DND-41 (cell line): ENCODE results near the gene CHST10.

ENCODE experiments used
- ATAC-seq: fragments of 200-7000 bp; cut with Tn5 transposase; 3 replicates; pipeline ENCODE4 v1.9.1; 2021; ENCODE audit warnings: low read depth; ENCODE audit not compliant: insufficient read depth
- DNase-seq: peaks from one replicate; pipeline ENCODE4 v3.0.0-alpha.2; 2020
- H2AFZ ChIP-seq: 2 replicates; pipeline ENCODE4 v1.6.0; 2012; ENCODE audit warnings: low read depth, low read length
- H3K27ac ChIP-seq: 2 replicates; pipeline ENCODE4 v1.5.1; 2012; ENCODE audit warnings: low read length, inconsistent platforms
- H3K27me3 ChIP-seq: fragments of 200-600 bp; sonication (generic); 2 replicates; pipeline ENCODE4 v1.6.0; 2012; ENCODE audit warnings: low read length, mild to moderate bottlenecking, inconsistent platforms; ENCODE audit not compliant: insufficient read depth, poor library complexity
- H3K36me3 ChIP-seq: 2 replicates; pipeline ENCODE4 v1.5.1; 2012; ENCODE audit warnings: low read length, inconsistent platforms; ENCODE audit not compliant: insufficient read depth
- H3K4me1 ChIP-seq: 2 replicates; pipeline ENCODE4 v1.5.1; 2012; ENCODE audit warnings: mild to moderate bottlenecking, low read length; ENCODE audit not compliant: insufficient read depth
- H3K4me2 ChIP-seq: 2 replicates; pipeline ENCODE4 v1.6.0; 2012; ENCODE audit warnings: mild to moderate bottlenecking, moderate library complexity, low read length, inconsistent platforms; ENCODE audit not compliant: insufficient read depth
- H3K4me3 ChIP-seq, 2 experiments: fragments of 200-600 bp in 1 of 2; shearing (Covaris generic) in 1 of 2; 2 replicates each; pipeline ENCODE4 v1.5.1; 2012 to 2016; ENCODE audit warnings: inconsistent platforms in 2 of 2, low read length in 2 of 2, mild to moderate bottlenecking in 2 of 2, low read depth in 1 of 2, moderate library complexity in 1 of 2
- H3K79me2 ChIP-seq: 2 replicates; pipeline ENCODE4 v1.6.0; 2012; ENCODE audit warnings: low read length, inconsistent platforms; ENCODE audit not compliant: insufficient read depth
- H3K9ac ChIP-seq: 2 replicates; pipeline ENCODE4 v1.6.0; 2012; ENCODE audit warnings: low read depth, mild to moderate bottlenecking, inconsistent platforms, low read length, moderate library complexity
- H3K9me3 ChIP-seq: 2 replicates; pipeline ENCODE4 v1.5.1; 2012; ENCODE audit warnings: low read length, moderate library complexity, mild to moderate bottlenecking, inconsistent platforms; ENCODE audit not compliant: insufficient read depth, severe bottlenecking
- H4K20me1 ChIP-seq: 2 replicates; pipeline ENCODE4 v1.6.0; 2012; ENCODE audit warnings: low read length; ENCODE audit not compliant: insufficient read depth
- EZH2 ChIP-seq: IDR thresholded peaks from 3 replicates; pipeline ENCODE4 v1.6.1; 2012; ENCODE audit warnings: borderline replicate concordance, low read depth, mild to moderate bottlenecking, moderate library complexity, low read length, inconsistent platforms; ENCODE audit not compliant: severe bottlenecking
- TF ChIP-seq, protein P1 (sequence below): IDR thresholded peaks from 2 replicates; pipeline ENCODE4 v1.5.1; 2012; ENCODE audit warnings: borderline replicate concordance, low read length, moderate library complexity, mild to moderate bottlenecking; ENCODE audit not compliant: poor library complexity, severe bottlenecking; ENCODE audit errors: extremely low read depth

CHST10 gene

DNA sequence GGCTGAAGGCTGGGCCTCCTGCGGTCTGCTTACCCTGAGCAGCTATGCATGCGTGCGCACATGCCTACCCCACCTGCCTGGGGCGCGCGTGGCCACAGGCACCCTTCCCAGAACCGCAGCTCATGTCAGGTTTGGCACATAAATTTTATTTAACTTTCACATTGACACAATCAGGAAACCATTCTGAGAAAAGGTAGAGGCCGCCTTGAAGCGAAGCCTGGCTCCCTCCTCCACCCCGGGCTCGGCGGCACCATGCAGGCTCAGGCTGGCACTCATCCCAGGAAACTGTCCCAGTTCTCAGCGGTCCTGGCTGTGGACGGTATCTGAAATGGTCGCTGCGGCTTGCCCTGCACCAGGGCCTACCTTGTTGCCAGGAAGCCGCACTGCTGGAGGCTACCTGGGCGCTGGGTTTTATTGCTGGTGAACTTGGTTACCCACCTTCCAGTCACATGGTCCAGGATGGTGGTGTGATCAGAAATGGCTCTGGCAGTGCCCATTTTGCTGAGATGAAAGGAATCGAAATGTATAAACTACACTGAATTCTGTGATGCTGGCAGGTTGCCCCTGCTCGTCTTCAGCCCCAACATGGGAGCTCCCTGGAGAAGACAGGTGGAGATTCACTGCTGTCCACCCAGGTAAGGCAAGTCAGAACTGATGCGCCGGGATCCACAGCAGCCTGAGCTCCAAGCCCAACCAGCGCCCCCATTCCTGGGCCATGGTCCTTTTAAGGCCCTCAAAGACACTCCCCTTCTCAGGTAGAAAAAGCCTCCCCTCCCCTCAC is 25.5 kb downstream of the CHST10 start:
- Histone ChIP-seq H2AFZ (no peak overlapping the region), H3K9me3 (no peaks in the 10 kb centered on the region), H3K4me2 (no peak overlapping the region), H3K27me3 (no peaks in the 10 kb centered on the region), H3K9ac (no peak overlapping the region), H3K4me3 (no peak overlapping the region), H3K4me1 (no peaks in the 10 kb centered on the region), H3K27ac (no peak overlapping the region), H3K36me3 (peaks cover 46% of the 10 kb centered on the region), H4K20me1 (no peaks in the 10 kb centered on the region), H3K79me2 (no peaks in the 10 kb centered on the region)
- ATAC-seq (no peak), DNase-seq (no peak)
- TF ChIP-seq, protein P1, sequence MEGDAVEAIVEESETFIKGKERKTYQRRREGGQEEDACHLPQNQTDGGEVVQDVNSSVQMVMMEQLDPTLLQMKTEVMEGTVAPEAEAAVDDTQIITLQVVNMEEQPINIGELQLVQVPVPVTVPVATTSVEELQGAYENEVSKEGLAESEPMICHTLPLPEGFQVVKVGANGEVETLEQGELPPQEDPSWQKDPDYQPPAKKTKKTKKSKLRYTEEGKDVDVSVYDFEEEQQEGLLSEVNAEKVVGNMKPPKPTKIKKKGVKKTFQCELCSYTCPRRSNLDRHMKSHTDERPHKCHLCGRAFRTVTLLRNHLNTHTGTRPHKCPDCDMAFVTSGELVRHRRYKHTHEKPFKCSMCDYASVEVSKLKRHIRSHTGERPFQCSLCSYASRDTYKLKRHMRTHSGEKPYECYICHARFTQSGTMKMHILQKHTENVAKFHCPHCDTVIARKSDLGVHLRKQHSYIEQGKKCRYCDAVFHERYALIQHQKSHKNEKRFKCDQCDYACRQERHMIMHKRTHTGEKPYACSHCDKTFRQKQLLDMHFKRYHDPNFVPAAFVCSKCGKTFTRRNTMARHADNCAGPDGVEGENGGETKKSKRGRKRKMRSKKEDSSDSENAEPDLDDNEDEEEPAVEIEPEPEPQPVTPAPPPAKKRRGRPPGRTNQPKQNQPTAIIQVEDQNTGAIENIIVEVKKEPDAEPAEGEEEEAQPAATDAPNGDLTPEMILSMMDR = no peak
- no peak for TF ChIP-seq EZH2

DNA sequence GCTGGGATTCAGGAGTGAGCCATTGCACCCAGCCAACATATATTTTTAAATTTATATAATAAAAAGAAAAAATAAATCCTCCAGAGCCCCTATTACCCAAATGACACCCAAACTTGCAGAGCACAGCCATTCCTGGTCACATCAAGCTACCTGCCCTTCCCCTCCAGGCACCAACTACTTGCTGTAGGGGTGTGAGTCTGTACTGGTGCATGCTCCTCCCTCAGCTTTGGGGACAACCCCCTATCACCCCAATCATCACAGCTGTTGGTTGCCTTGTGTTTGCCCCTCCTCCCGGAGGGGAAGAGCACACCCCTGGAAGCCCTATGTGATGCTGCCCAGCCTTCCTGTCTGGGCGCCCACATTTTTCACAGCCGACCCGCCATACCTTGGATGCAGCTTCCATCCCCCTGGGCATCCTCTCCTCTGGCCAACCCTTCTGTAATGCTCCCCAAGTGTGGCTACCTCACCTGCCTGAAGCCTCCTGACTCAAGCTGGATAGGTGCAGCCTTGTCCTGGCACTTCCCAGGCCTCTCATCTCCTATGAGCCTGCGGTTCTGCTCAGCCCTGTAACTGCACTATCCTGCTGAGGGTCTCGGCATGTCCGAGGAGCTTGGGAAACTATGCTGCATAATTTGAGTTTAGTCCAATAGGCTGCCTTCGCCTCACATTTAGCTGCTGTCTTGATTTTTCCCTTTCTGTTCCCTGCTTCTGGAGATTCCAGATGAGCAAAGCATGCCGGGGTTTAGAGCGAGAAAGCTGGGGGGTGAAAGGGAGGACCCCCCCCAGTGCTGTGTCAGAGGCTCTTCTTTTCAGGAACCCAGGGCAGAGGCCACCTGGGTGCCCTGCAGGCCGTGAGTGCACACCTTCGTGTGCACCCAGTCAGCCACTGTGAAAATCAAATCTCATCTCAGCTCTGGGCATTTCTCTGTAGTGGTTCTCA is 27.2 kb downstream of the CHST10 start:
- ATAC-seq (peak; percentile 54; the same call in 1 of the 3 replicates), DNase-seq (no peak)
- peaks cover 30% of the 10 kb centered on the region for H3K36me3 ChIP-seq

DNA sequence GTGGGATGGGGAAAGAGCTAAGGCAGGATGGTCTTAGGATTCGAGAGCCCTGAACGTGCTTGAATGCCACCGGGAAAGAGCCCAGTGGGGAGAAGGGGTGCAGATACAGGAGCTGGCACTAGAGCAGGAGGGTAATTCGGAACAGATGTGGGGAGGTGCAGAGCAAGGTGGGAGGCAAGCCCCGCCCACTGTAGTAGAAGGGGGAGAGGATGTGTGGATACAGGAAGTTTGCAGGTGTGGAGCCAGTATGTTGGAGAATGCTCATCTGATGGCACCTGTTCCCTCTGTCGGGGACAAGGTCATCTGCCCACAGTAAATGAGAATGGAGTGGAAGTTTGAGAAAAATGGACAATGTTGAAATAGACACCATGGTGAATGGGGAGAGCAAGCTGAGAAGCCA is 28.8 kb downstream of the CHST10 start:
- no peak overlapping the region for H3K4me3 ChIP-seq
- H3K27ac ChIP-seq = no peak overlapping the region
- H3K9ac ChIP-seq = no peak overlapping the region
- H3K27me3 ChIP-seq = no peaks in the 10 kb centered on the region
- no peaks in the 10 kb centered on the region for H3K9me3 ChIP-seq
- H3K4me1 ChIP-seq = no peaks in the 10 kb centered on the region
- no peak overlapping the region for H2AFZ ChIP-seq
- peaks cover 22% of the 10 kb centered on the region for H3K36me3 ChIP-seq
- ATAC-seq (no peak), DNase-seq (no peak)
- H3K79me2 ChIP-seq = no peaks in the 10 kb centered on the region
- no peak overlapping the region for H3K4me2 ChIP-seq
- no peaks in the 10 kb centered on the region for H4K20me1 ChIP-seq
- TF ChIP-seq, protein P1 = no peak
- TF ChIP-seq EZH2 = no peak

More for the DNA sequence above, 27.2 kb downstream of the CHST10 start:
- Histone ChIP-seq H3K27me3 (no peaks in the 10 kb centered on the region), H4K20me1 (no peaks in the 10 kb centered on the region), H3K9me3 (no peaks in the 10 kb centered on the region), H3K27ac (no peak overlapping the region), H2AFZ (no peak overlapping the region), H3K4me2 (no peak overlapping the region), H3K4me1 (no peaks in the 10 kb centered on the region), H3K79me2 (no peaks in the 10 kb centered on the region), H3K4me3 (no peak overlapping the region), H3K9ac (no peak overlapping the region)
- no peak for TF ChIP-seq EZH2
- TF ChIP-seq, protein P1 = no peak
